GM21390 (cell line): Measurements from ENCODE around the gene METTL1.

ENCODE experiments used
- ATAC-seq: cut with Tn5 transposase; IDR thresholded peaks from one replicate; pipeline ENCODE4 v1.9.1; 2021; ENCODE audit not compliant: unreplicated experiment

Gene METTL1

GRCh38 chr12:57770734-57771133, 1.2 kb downstream of the METTL1 start:
- ATAC-seq = no peak

DNA sequence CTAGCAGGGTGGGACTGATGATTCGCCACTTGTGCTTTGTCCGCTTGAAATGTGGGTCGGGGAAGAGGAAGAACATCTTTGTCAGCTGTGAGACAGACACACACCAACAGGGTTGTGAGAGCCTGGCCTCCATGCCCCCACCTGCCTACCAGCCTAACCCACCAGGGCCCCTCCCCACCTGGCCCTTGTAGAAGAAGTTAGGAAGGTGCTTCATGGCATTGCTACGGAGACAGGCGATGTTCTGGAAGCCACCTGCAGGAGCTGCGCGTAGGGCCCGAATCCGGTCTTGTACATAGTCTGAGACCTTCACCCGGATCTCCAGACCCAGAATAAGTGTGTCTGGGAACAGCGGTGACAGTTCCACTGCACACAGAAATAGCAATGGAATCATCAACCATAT, 2.3 kb downstream of the METTL1 start:
- no peak for ATAC-seq

DNA sequence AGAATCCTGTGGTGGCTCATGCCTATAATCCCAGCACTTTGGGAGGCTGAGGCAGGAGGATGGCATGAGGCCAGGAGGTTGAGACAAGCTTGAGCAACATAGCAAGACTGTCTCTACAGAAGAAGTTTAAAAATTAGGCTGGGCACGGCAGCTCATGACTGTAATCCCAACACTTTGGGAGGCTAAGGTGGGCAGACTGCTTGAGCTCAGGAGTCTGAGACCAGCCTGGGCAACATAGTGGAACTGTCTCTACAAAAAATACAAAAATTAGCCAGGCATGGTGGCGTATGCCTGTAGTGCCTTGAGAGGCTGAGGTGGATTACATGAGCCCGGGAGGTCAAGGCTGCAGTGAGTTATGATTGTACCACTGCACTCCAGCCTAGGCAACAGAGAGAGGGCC, 4.0 kb downstream of the METTL1 start:
- no peak for ATAC-seq

DNA sequence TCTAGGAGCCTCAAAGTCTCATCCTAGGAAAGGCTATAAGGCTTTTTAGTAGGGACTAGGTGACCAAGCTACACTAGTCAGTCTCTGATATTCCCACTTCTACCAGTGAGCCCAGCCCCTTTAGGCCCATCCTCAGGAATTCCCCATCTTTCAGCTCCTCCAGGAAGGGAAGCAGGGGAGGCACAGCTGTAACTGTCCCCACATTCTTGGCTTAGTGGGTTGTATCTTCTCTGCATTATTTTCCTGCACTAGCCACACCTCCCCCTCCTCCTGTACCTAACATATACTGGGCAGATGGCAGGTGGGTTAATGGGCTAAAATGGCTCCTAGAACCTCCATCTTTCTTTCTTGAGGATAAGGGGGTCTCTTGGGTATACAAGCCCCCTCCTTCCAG, 4.6 kb downstream of the METTL1 start:
- no peak for ATAC-seq

DNA sequence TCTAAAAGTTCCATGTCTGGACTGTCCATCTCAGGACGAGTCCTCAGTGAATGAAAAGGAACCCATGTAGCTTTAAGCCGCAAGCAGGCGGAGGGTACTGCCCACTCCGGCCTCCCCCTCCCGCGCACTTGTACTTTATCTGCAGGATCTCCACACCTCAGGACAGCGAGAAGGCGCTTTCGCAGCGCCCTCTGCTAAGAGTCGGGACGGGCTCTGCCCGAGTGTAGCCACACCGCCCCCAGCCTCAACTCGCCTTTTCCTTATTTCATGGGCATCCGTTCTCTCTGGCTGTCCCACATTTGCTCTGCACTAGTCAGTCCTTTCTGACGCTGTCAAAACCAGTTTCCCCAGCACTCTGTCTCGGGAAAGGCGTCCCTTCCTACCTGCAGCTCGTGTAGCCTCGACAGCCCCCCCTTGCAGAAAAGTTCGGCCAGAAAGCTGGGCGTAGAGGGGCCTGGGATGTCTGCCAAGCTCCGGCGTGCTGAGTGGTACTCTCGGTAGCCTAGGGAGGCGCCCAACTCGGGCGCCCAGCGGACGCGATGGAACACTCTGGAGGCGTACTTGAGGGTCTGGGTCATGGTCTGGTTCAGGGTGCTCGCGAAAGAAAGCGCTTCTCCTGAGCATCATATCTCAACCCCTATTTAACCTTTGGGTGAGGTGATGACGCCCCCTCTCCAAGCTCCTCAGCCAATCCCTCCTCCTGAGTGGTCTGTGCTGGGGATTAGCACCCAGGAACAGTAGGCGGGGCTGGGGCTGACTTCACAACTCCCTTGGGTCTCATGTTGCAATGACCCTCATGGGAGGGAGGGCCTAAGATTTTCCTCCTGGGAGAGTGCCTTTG, 5.2 kb downstream of the METTL1 start, which contains the start of gene CYP27B1:
Gene CYP27B1, minus strand, starts transcription at position 615 of the 841 bp plus-strand sequence. Its CDS starts 37 bp downstream, at position 578.
- no peak for ATAC-seq

- ATAC-seq = no peak
These were observed 6.0 kb downstream of the METTL1 start for GRCh38 chr12:57765698-57766463.

GRCh38 chr12:57765003-57765697, 6.8 kb downstream of the METTL1 start:
- ATAC-seq = peak; percentile 69

DNA sequence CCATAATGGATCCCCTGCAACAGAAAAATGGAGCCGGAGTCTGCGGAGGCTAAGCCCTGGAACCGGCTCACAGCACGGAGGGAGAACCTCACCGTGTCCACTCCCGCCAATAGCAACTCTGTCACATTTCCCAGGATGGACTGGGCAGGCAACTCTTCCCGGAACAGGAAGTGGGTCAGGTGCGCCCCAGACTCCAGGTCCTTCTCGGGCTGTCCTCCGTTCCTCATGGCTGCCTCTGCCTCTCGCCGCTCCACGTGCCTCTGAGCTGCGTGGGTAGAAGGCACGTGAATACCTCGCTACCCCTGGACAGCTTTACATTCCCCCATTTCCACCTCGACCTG, 7.3 kb downstream of the METTL1 start:
- no peak for ATAC-seq

GRCh38 chr12:57763881-57764661, 7.8 kb downstream of the METTL1 start:
- ATAC-seq = no peak

DNA sequence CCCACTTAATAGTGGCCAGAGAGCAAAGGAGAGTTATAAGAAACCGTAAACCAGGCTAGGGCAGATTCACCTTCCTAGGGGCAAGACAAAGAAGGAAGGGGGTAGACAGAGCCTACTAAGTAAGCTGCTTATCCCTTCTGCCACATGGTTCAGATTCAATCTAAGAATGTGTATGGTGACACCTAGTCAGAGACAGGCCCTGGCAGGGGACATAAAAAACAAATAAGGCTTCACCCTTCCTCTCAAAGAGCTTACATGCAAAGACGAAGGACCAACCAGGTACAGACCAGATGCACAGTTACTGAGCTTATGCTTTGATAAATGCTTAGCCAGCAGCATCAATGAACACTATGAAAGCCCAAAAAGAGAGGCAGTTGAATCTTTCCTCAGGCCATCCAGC, 9.4 kb downstream of the METTL1 start:
- ATAC-seq = no peak

- ATAC-seq = no peak
These were observed 10.4 kb downstream of the METTL1 start for GRCh38 chr12:57761391-57761998.

- ATAC-seq = no peak
These were observed 11.4 kb downstream of the METTL1 start for GRCh38 chr12:57760347-57760982.

- no peak for ATAC-seq
These were observed 12.4 kb downstream of the METTL1 start for GRCh38 chr12:57759360-57759980.

DNA sequence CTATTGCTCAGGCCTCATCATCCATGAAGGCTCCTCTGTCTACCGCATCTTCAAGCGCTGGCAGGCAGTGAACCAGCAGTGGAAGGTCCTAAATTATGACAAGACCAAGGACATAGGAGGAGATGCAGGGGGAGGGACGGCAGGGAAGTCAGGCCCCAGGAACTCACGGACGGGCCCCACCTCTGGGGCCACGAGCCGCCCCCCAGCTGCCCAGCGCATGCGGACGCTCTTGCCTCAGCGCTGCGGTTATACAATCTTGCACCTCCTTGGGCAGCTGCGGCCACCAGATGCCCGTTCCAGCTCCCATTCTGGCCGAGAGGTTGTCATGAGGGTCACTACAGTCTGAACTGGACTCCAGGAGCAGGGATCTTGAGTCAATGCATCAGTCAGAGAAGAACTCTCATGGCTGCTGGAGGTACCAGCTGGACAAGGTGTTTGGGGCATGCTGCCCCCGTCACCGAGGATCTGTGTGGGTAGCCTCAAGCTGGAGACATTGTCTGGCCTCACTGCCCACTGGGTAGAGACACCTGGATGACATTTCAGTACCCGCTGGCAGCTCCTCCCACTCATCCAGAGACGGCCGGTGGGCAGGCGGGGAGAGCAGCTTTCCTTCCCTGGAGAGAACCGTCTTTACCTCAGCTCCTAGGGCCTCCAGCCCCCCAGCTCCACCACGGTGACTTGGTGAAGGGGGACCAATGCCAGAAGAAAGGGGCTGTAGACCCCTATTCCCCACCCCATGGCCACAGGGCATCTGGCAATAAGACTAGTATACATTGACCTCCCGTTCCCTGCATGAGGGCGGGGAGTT, 13.1 kb downstream of the METTL1 start:
- ATAC-seq = no peak

DNA sequence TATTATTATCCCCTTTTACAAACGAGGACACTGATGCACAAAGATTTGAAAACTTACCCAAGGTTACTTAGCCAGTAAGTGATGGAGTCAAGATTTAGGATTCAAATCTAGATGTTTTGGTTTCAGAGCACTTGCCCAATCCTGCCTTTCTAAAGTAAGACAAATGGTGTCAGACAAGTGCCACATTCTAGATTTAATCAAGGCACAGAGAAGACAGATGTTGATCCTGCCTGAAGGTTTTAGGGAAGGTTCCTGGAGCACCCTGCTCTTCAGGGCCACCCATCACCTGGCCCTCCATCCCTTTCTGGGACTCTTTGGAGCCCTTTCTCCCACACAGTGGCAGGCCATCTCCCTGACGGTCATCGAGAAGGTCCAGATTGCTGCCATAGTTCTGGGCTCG, 14.1 kb downstream of the METTL1 start:
- no peak for ATAC-seq

DNA sequence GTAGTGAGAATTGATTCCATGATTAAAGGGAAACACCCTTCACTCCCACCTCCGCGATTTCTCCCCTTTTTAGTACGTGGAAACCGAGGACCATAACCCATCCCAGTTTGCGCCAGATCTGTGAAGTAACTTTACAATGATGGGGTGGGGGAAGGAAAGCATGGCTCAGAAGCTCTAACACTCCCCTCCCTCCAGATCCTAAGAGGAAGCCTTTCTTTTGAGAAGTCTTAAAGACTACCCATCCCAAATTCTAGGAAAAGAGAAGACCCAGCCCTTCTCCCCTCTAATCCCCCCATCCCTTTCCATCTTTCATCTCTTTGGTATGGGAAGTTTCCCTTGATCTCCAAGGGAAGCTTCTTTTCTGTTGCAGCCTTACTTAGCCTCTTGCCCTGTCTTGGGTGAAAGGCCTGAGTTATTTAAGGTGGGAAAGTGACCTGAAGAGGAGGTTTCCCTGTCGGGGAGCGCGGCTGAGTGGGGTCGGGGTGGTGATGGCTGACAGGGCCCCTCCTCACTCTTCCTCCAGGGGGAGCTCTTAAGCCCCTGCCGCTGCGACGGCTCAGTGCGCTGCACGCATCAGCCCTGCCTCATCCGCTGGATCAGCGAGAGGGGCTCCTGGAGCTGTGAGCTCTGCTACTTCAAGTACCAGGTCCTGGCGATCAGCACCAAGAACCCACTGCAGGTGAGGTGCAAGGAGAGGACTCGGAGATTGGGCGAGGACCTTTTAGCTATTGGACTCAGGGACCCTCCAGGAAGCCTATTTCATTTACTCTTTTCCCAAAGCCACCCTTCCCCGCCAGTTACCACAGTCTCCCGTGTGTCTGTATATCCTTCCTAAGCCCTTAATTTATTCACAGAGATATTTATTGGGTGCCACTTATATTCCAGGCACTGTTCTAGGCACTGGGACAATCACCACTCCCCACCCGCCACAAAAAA, 15.2 kb downstream of the METTL1 start:
- ATAC-seq = peak; percentile 17

GRCh38 chr12:57755454-57756372, 16.2 kb downstream of the METTL1 start:
- ATAC-seq = no peak
